HG02852 (cell line): ENCODE results near the gene ARHGEF7.
A peak's percentile ranks its signal among the peaks of the same experiment; 100 is the strongest.
"Not testable (repeated sequence)": the region's sequence is repeated elsewhere in the genome, so short reads cannot be mapped to it uniquely, and the experiment has no call there.

ENCODE experiments used
- ATAC-seq: cut with Tn5 transposase; IDR thresholded peaks from one replicate; pipeline ENCODE4 v1.9.1; 2021; ENCODE audit warnings: mild to moderate bottlenecking, moderate library complexity; ENCODE audit not compliant: unreplicated experiment

ARHGEF7 gene, protein sequence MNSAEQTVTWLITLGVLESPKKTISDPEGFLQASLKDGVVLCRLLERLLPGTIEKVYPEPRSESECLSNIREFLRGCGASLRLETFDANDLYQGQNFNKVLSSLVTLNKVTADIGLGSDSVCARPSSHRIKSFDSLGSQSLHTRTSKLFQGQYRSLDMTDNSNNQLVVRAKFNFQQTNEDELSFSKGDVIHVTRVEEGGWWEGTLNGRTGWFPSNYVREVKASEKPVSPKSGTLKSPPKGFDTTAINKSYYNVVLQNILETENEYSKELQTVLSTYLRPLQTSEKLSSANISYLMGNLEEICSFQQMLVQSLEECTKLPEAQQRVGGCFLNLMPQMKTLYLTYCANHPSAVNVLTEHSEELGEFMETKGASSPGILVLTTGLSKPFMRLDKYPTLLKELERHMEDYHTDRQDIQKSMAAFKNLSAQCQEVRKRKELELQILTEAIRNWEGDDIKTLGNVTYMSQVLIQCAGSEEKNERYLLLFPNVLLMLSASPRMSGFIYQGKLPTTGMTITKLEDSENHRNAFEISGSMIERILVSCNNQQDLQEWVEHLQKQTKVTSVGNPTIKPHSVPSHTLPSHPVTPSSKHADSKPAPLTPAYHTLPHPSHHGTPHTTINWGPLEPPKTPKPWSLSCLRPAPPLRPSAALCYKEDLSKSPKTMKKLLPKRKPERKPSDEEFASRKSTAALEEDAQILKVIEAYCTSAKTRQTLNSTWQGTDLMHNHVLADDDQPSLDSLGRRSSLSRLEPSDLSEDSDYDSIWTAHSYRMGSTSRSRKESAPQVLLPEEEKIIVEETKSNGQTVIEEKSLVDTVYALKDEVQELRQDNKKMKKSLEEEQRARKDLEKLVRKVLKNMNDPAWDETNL

DNA sequence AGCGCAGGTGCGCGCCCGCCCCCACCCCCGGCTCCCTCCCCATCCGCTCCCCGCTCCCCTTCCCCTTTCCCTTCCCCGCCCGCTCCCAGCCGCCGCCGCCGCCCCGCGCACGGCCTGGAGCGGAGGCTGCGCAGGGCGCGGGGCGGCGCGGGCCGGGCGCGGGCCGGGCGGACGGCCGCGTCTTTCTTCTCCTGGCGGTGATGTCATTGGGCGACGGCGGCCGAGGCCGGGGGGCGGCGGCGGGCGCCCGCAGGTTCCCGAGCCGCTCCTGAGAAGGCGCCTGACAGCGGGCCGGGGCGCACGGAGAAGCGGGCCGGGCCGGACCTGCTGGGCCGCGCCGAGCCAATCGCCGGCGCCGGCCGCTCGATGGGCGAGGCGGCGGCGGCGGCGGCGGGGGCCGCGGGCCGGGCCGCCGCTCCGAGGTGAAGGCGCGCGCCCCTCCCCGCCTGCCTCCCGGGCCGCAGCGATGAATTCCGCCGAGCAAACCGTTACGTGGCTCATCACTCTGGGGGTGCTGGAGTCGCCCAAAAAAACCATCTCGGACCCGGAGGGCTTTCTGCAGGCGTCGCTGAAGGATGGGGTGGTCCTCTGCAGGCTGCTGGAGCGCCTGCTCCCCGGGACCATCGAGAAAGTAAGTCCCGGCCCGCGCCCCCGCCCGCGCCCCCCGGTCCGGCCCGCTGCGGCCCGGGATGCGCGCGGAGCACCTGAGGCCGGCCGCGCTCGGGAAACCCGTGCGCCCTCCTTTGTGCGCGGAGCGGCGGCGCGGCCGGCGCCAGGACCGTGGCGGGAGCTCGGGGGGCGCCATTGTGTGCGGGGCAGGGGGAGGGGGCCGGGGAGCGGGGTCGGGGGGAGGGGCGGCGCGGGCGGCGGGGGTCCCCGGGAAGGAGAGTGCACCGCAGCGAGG is at the start of gene ARHGEF7:
Gene ARHGEF7 (plus strand): TSS at position 250 of the 904 bp plus-strand sequence. CDS start 217 bp downstream, at position 467.
- peak; percentile 26 for ATAC-seq

DNA sequence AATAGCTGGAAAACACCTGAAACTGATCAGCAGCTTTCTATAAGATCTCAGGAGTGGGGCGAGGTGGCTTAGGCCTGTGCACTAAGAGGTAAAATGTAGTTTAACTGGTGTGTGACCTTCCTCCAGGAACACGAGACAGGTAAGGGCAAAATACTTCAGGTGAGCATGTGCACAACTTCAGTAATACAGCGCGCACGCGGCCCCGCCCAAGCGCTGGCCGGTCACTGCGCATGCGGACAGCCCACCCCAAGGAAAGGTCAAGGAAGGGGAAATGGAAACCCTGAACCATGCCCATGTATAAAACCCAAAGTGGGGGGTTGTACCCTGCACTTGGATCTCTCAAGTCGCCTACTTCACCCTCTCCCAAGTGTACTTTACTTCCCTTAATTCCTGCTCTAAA is 49.4 kb upstream of the ARHGEF7 start:
- ATAC-seq, result no peak

DNA sequence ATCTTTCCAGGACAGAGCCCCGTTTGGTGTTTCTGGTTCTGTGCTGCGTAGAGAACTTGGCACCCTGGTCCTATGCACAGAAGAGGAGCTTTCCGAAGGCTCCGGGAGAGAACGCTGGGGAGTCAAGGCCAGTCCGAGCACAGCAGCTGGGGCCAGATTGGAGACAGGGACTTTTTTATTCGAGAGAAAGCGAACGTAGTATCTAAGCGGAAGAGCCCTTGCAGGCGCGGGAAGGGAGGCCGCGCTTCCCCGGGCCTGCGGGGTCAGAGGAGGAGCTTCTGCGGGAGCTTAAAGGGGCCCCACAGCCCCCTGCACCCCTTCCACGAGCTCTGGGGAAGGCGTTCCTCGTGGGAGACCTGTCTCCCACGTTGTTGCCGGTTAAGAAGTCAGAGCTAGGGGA is 48.6 kb upstream of the ARHGEF7 start:
- ATAC-seq, result no peak

DNA sequence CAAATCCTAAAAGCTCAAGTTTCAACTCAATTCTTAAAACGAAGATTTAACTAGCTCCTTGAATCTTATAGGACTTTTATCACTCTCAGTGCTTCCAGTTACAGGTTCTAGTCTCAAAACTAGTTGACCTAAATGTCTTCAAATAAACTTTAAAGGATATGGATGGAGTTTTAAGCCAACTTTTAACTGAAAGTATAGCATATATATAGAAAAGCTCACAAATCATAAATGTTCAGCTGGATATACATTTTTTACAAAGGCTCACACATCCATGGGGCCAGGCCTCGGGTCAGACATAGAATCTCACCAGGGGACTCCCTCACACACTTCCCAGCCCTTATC is 47.1 kb upstream of the ARHGEF7 start:
- ATAC-seq, result no peak

DNA sequence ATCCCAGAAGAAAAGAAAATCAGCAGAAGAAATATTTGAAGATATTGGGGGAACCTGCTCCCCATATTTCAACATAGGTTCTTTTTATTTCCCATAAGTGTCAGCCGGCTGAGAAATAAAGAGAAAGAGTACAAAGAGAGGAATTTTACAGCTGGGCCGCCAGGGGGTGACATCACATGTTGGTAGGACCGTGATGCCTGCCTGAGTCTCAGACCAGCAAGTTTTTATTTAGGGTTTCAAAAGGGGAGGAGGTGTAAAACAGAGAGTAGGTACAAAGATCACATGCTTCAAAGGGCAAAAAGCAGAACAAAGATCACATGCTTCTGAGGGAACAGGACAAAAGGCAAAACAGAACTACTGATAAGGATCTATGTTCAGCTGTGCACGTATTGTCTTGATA is 44.0 kb upstream of the ARHGEF7 start:
- not testable (repeated sequence) for ATAC-seq

DNA sequence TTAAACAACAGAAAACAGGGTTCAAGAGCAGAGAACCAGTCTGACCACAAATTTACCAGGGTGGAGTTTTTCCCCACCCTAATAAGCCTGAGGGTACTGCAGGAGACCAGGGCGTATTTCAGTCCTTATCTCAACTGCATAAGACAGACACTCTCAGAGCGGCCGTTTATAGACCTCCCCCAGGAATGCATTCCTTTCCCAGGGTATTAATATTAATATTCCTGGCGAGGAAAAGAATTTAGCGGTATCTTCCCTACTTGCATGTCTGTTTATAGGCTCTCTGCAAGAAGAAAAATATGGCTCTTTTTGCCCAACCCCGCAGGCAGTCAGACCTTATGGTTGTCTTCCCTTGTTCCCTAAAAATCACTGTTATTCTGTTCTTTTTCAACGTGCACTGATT is 43.6 kb upstream of the ARHGEF7 start:
- ATAC-seq, result not testable (repeated sequence)

DNA sequence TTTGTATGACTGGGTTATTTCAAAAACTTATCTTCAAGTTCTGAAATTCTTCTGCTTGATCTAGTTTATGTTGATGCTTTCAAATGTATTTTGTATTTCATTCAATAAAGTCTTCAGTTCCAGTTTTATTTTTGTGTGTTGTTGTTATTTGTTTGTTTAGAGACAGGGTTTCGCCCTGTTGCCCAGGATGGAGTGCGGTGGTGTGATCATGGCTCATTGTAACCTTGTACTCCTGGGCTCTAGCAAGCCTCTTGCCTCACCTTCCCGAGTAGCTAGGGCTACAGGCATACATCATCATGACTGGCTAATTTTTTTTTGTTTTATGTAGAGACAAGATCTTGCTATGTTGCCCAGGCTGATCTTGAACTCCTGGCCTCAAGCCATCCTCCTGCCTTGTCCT is 40.3 kb upstream of the ARHGEF7 start:
- ATAC-seq, result no peak

DNA sequence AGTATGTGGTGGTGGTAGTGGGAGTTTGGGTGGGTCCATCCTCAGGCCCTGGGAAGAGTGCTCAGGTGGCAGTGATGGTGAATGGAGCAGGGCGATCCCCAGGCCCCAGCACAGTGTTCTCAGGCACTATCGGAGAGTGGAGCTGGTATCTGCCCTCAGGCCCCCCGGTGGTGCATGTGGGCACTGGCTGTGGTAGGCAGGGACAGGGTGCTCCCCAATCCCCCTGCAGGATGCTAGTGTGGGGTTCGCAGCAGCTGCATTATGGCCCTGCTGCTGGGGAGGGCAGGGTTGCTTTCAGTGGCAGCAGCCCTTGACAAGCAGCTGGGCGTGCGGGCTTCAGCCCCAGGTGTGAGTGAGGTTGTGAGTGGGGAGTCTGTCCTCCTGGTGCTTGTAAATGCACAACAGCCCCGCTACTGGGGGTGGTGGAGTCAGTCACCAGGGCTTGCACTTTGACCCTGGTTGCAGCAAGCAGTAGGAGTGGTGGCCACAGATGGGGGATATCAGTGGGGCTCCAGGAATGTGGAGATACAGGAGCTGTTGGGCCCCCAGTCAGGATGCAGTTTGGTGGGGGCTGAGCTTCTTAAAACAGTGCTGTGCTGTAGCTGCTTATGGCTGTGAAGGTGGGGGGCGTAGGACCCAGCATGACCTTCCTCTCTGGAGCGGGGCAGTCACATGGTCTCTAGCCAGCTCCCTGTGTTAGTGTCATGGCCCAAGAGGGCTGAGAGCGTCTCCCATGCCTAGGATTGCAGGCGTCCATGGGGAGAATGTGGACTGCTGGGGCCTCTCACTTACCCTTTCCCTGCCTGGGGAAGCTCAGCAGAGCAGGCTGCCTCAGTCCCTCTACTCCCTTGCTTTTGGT is 38.7 kb upstream of the ARHGEF7 start:
- no peak for ATAC-seq

DNA sequence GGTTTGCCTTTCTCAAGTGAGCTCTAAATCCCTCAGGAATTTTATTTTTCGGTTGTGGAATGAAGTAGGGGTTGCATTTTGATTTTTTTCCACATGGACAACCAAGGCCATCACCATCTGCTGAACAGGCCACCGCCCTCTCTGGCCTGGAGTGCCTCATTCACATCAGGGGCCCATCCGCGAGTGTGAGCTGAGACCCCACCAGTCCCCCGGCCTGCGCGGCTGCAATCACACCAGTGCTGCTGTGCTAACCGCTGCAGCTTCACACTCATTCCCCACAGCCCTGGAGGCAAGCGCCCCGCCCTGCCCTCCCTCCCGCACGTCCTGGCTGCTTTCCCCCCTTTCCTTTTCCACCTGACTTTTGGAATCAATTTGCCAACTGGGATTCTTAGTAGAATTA is 35.7 kb upstream of the ARHGEF7 start:
- ATAC-seq, result no peak

DNA sequence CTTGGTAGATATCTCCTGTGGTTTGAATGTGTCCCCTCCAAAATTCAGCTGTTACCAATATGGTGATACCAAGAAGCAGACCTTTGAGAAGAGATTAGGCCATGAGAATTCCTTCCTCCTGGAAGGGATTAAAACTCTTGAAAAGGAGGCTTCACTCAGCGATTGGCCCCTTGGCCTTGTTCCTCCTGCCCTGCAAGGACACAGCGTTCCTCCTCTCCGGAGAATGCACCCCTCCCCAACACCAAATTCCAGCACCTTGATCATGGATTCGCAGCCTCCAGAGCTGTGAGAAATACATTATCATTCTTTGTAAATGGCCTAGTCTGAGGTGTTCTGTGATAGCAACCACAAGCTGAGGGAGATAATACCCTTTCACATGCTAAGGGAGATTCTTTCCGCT is 34.5 kb upstream of the ARHGEF7 start:
- no peak for ATAC-seq

DNA sequence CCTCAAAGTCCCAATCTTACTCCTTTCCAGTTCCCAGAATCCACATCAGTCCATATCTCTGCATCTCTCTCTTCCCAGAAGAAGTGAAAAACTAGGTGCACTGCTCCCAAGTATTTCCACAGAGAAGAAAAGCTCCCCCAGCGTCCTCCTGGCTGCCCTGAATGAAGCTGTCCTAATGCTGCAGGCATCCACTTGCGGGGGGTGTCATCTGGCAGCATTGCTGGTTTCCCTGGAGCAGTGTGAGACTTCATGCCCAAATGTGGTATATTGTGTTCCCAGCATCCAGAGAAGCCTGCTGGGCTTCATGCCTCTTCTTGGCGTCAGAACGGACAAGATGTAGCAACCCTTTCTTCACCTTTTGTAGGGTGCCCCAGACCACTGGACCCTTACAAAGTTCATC is 32.9 kb upstream of the ARHGEF7 start:
- no peak for ATAC-seq

DNA sequence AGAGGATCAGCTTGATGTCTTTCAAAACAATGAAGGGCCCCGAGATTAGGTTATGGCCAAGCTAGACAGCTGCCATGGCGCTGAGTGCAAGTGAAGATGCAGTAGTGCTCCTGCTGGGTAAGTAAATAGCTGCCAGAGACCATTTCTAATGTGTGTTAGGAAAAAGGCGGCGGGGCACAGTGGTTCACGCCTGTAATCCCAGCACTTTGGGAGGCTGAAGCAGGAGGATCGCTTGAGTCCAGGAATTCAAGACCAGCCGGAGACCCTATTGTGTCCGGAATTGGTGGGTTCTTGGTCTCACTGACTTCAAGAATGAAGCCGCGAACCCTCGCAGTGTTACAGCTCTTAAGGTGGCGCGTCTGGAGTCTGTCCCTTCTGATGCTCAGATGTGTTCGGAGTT is 32.3 kb upstream of the ARHGEF7 start:
- not testable (repeated sequence) for ATAC-seq

DNA sequence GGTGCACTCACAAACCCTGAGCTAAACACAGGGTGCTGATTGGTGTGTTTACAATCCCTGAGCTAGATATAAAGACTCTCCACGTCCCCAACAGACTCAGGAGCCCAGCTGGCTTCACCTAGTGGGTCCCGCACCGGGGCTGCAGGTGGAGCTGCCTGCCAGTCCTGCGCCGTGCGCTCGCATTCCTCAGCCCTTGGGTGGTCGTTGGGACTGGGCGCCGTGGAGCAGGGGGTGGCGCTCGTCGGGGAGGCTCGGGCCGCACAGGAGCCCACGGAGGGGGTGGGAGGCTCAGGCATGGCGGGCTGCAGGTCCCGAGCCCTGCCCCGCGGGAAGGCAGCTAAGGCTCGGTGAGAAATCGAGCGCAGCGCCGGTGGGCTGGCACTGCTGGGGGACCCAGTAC is 31.4 kb upstream of the ARHGEF7 start:
- ATAC-seq, result not testable (repeated sequence)

DNA sequence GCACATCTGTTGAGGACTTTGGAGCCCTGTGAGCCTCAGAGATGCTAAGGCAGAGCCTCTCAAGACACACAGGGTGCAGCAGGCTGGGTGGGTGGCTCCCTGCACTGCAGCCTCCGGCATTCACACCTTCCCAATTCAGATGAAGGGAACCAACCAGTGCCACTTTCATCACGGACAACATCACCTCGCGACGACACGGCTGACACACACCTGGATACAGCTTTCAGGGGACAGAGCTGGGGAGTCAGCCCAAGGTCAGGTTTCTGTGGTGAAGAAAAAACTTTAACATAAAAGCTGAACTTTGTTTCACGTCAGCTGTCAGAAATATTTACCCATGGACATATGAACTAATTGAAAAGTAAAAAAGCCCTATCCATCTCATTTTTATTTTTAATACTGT is 24.9 kb upstream of the ARHGEF7 start:
- ATAC-seq, result no peak

DNA sequence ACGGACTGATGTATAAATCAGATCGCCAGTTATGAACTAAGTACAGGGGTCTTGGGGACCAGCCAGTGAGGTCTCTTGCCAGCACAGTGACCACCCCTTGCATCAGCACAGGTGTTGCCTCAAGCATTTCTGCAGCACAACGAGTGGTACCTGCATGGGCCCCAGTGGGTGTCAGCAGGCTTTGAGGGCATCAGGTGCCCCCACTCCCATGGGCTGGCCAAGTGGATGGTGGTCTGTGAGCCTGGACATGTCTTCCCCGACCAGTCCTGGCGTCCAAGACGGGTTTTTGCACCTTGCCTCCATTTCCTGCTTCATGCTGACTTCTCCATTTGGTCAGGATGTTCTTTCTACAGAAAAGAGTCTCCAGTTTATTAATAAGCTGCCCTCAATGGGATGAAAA is 22.4 kb upstream of the ARHGEF7 start:
- ATAC-seq, result no peak

DNA sequence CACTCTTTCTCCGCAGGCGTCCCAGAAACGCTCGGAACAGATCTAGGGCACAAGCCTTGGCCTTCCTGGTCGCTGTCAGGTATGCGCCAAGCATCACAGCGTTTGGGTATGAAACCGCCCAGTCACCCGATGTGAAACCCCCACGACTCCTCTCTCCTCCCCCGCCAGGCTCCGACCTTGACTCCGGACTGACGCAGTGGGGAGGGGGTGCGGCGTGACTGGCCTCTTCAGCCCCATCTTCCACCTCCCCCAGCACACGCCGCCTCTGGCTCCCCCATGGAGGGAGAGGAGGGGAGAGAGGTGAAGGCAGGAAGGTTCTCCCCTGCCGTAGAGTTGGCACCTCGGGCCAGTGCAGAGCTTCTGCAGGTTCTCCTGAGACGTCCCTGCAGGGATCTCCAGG is 22.0 kb upstream of the ARHGEF7 start:
- no peak for ATAC-seq

DNA sequence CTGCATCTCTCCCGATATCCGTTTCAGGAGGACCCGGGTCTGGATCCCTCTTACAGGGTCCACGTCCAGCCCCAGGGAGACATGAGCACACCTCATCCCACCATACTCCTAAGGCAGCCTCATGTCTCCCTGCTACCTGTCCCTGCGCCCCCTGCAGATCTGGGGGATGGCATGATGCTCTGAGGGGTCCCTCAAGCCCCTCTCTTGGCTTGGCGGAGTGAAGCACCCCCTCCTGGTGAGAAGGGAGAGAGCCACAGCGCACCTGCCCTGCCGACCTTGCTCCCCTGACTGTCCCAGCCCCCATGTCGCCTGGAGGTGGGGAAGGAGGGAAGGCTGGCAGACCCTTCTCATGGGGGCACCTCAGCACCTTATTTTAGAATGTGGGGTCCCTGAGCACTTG is 21.5 kb upstream of the ARHGEF7 start:
- no peak for ATAC-seq

DNA sequence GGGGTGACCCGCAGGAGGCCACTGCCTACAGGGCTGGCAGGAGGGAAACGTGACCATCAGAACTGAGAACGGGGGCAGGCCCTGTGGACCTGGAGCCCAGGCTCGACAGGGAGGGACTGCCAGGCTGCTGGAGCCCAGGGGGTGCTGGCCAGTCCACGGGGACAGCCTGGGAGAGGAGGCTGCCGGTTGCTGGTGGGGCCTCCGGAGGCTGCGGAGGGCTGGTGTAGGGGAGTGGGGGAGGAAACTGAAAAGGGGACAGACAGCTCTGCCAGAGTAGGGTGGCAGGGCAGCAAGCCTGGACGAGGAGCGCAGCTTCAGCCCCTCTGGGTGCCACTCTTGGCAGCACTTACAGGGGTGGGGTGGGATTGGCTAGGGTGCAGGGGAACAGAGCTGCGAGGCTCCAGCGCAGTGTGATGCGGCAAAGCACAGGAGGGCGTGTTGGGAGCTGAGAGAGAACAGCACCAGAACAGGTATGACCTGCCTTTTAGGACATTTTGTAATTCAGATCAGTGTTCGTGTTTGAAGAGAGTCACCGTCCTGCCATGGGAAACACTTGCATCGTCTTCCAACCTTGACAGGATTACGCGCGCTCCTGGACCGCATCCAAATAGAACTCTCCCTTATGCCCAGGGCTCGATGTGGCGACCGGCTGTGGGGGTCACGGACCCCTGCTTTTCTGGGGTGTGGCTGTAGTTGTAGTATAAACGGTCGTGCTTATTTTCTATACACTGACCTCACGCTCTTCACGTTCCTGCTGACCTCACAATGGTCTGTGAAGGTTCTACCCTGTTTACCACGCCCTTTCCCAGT is 19.9 kb upstream of the ARHGEF7 start:
- ATAC-seq, result no peak

DNA sequence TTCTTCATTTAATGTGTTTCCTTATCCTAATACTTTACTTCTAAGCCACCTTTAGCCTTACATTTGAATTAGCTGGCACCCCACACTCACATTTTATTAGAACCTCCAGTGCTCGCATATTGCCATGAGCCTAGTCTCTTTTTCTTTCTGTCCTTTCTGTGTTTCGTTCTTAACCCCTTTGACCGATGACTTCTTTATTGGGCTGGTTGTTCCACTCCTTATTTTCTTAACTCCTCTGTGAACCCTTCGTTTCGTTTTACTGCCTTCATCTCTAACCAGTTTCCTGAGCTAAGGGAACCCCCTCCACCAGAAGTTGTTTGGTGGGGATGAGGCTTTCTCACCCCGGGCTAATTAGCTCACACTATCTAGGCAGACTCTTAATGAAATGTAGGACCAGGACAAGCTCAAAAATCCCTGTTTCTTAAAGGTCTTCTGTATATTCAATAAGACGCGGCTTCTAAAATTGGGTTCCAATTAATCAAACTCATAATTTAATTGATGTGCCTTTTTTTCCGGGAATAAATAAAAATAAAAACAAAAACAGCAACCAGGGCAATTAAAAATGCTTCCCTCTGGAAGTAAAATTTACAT is 19.1 kb upstream of the ARHGEF7 start:
- ATAC-seq, result no peak
